IPS DF 6.9 (cell line): Measurements from ENCODE around the gene KCNG2.

Experiments used
- DNase-seq: peaks from one replicate; pipeline ENCODE4 v3.0.0-alpha.2; 2013; ENCODE audit warnings: low read depth, low spot score
- H3K27ac ChIP-seq: one replicate; pipeline ENCODE4 v1.5.1; 2013; ENCODE audit warnings: low read length, control low read depth
- H3K27me3 ChIP-seq: 2 replicates; pipeline ENCODE4 v1.6.1; 2013; ENCODE audit warnings: mild to moderate bottlenecking, low read length; ENCODE audit not compliant: control insufficient read depth, insufficient read depth
- H3K36me3 ChIP-seq: 2 replicates; pipeline ENCODE4 v1.6.1; 2013; ENCODE audit warnings: low read length; ENCODE audit not compliant: control insufficient read depth, insufficient read depth
- H3K4me1 ChIP-seq: 2 replicates; pipeline ENCODE4 v1.6.1; 2013; ENCODE audit warnings: low read length; ENCODE audit not compliant: control insufficient read depth, insufficient read depth
- H3K4me3 ChIP-seq: 2 replicates; pipeline ENCODE4 v1.5.1; 2013; ENCODE audit warnings: mild to moderate bottlenecking, low read length
- H3K9me3 ChIP-seq: 2 replicates; pipeline ENCODE4 v1.6.1; 2013; ENCODE audit warnings: low read length, inconsistent platforms; ENCODE audit not compliant: control insufficient read depth, insufficient read depth
- WGBS: extraction: QIAGEN DNeasy Blood & Tissue Kit; methylation state at CpG from one replicate; pipeline ENCODE4 v1.1.7; 2013; ENCODE audit warnings: mixed read lengths, missing lambda C conversion rate; ENCODE audit not compliant: insufficient read length, insufficient coverage; 5-methylcytosine and 5-hydroxymethylcytosine counted together

Gene KCNG2

GRCh38 chr18:79911344-79912270, 113.9 kb downstream of the KCNG2 start:
- H3K9me3 ChIP-seq: no peaks in the 10 kb centered on the region
- H3K27ac ChIP-seq: no peak overlapping the region
- peak overlapping the region; percentile 27; the same call in 1 of the 2 replicates for H3K4me3 ChIP-seq
- no peaks in the 10 kb centered on the region for H3K27me3 ChIP-seq
- WGBS: no CpG with 5 or more reads among the region's 29 CpGs
- no peak for DNase-seq
- no peaks in the 10 kb centered on the region for H3K36me3 ChIP-seq
- peaks cover 7% of the 10 kb centered on the region; the same call in 1 of the 2 replicates for H3K4me1 ChIP-seq

- no peaks in the 10 kb centered on the region for H3K36me3 ChIP-seq
- no CpG with 5 or more reads among the region's 20 CpGs for WGBS
- no peak for DNase-seq
- no peaks in the 10 kb centered on the region for H3K27me3 ChIP-seq
- H3K4me1 ChIP-seq: peaks cover 7% of the 10 kb centered on the region; the same call in 1 of the 2 replicates
- no peak overlapping the region for H3K27ac ChIP-seq
- no peaks in the 10 kb centered on the region for H3K9me3 ChIP-seq
- no peak overlapping the region for H3K4me3 ChIP-seq
Observed at GRCh38 chr18:79912409-79912991, 114.8 kb downstream of the KCNG2 start.

GRCh38 chr18:79912994-79913831, 115.5 kb downstream of the KCNG2 start:
- H3K9me3 ChIP-seq: no peaks in the 10 kb centered on the region
- no CpG with 5 or more reads among the region's 28 CpGs for WGBS
- no peaks in the 10 kb centered on the region for H3K27me3 ChIP-seq
- no peak for DNase-seq
- H3K4me3 ChIP-seq: no peak overlapping the region
- H3K4me1 ChIP-seq: peaks cover 7% of the 10 kb centered on the region; the same call in 1 of the 2 replicates
- H3K36me3 ChIP-seq: no peaks in the 10 kb centered on the region
- no peak overlapping the region for H3K27ac ChIP-seq

GRCh38 chr18:79914614-79915160, 116.9 kb downstream of the KCNG2 start:
- no peak for DNase-seq
- Histone ChIP-seq H3K4me3 (no peak overlapping the region), H3K9me3 (no peaks in the 10 kb centered on the region), H3K27me3 (no peaks in the 10 kb centered on the region), H3K27ac (no peak overlapping the region), H3K36me3 (no peaks in the 10 kb centered on the region), H3K4me1 (peaks cover 7% of the 10 kb centered on the region; the same call in 1 of the 2 replicates)
- WGBS: no CpG with 5 or more reads among the region's 20 CpGs

GRCh38 chr18:79915161-79916127, 117.7 kb downstream of the KCNG2 start:
- Histone ChIP-seq H3K4me3 (no peak overlapping the region), H3K27ac (no peak overlapping the region), H3K36me3 (no peaks in the 10 kb centered on the region), H3K27me3 (no peaks in the 10 kb centered on the region), H3K9me3 (no peaks in the 10 kb centered on the region), H3K4me1 (peaks cover 7% of the 10 kb centered on the region; the same call in 1 of the 2 replicates)
- WGBS: no CpG with 5 or more reads among the region's 50 CpGs
- DNase-seq: no peak

- no peaks in the 10 kb centered on the region for H3K36me3 ChIP-seq
- H3K27ac ChIP-seq: no peak overlapping the region
- H3K27me3 ChIP-seq: no peaks in the 10 kb centered on the region
- DNase-seq: no peak
- WGBS: no CpG with 5 or more reads among the region's 26 CpGs
- 0 out of 2 replicates have a peak, but pooled peaks cover 4% of the 10 kb centered on the region for H3K4me1 ChIP-seq
- H3K4me3 ChIP-seq: no peak overlapping the region
- no peaks in the 10 kb centered on the region for H3K9me3 ChIP-seq
Observed at GRCh38 chr18:79916128-79916494, 118.4 kb downstream of the KCNG2 start.

GRCh38 chr18:79916546-79917168, 118.9 kb downstream of the KCNG2 start:
- H3K36me3 ChIP-seq: no peaks in the 10 kb centered on the region
- WGBS: no CpG with 5 or more reads among the region's 24 CpGs
- no peak overlapping the region for H3K27ac ChIP-seq
- 0 out of 2 replicates have a peak, but pooled peaks cover 2% of the 10 kb centered on the region for H3K4me1 ChIP-seq
- no peaks in the 10 kb centered on the region for H3K9me3 ChIP-seq
- no peak overlapping the region for H3K4me3 ChIP-seq
- no peak for DNase-seq
- no peaks in the 10 kb centered on the region for H3K27me3 ChIP-seq

GRCh38 chr18:79917169-79917852, 119.6 kb downstream of the KCNG2 start:
- Histone ChIP-seq H3K4me1 (0 out of 2 replicates have a peak, but pooled peaks cover 2% of the 10 kb centered on the region), H3K27me3 (no peaks in the 10 kb centered on the region), H3K9me3 (no peaks in the 10 kb centered on the region), H3K36me3 (no peaks in the 10 kb centered on the region), H3K4me3 (no peak overlapping the region), H3K27ac (no peak overlapping the region)
- no CpG with 5 or more reads among the region's 28 CpGs for WGBS
- DNase-seq: no peak
